HG02678 (cell line): ENCODE data around the gene PDE10A.

Experiments used
- ATAC-seq: cut with Tn5 transposase; IDR thresholded peaks from one replicate; pipeline ENCODE4 v1.9.1; 2021; ENCODE audit warnings: mild to moderate bottlenecking, moderate library complexity; ENCODE audit not compliant: unreplicated experiment

Gene PDE10A

DNA sequence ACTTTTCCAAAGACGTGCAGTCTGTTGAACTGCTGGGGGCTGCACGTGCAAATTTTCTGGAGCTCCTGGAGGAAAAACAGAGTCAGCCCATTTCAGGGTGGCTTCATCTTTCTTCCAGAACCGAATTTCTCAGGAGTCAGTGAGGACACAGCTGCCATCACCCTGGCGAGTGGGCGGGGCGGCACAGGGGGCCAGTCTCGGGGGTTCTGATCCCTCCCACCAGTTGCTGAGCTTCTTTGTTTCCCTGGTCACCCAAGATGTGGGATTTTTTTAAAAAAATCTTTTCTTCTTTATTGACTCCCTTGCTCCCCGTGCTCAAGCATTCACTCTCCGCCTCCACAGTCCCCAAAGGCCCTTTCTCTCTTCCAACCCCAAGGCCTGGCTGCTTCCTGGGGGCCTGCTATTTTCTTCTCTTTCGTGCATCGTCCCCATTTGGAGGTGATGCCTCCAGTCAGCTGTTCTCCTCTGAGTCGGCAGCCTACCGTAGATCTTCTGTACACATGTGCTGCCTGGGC, 362.6 kb downstream of the PDE10A start:
- ATAC-seq, result no peak

DNA sequence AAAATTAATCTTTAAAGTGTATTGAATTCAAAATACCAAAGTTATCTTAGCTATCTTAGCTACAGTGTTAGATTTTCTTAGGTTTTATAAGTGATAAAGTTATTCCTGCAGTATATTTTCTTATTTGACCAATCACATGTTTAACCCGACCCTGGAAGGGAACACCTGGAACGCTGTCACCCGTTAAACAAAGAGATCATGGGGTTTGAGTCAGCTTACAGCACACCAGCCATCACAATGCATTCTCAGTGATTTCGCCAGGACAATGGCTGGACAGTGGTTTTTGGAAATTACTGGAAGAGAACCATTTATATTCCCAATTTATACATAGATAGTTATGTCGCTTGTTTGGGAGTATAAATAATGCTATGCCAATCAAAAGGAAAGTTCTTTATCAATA, 364.2 kb downstream of the PDE10A start:
- no peak for ATAC-seq

DNA sequence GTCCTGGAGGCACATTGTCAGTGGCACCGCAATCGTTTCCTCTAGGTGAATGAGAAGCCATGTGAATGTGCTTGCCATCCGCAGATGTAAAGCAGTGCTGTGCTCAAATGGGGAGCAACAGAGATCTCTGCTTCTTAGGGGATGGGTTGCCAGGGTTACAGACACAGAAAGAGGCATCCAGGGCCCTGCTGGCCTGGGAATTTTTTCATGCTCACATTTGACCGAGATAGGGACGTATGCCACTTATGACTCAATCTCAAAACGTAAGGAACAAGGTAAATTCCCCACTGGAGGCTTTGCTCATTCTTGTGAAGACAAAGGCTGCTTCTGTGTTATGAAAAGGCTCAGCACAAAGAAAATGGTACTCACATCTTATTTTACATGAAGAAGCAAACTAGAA, 364.6 kb downstream of the PDE10A start:
- ATAC-seq, result no peak

GRCh38 chr6:165292657-165293056, 370.4 kb downstream of the PDE10A start:
- ATAC-seq, result no peak
